Activated B cell treated with CpG ODN at 0.5 μM for 24 hours (primary cell): ENCODE data around the gene EVA1A. TPM values are rescaled to one million over a fixed set of nuclear protein-coding genes. Genes with fewer than 3 reads are reported as not detected.

Source experiments
- ATAC-seq: fragments of 200-7000 bp; cut with Tn5 transposase; one replicate; pipeline ENCODE4 v1.10.0; 2021; ENCODE audit warnings: low read depth, mild to moderate bottlenecking, moderate library complexity
- CTCF ChIA-PET: fragments of 350-600 bp; sonication (Branson Sonifier 250); formaldehyde crosslinking; loops from one replicate; lab custom pipeline; 2021; ENCODE audit warnings: antibody characterized with exemption; lab: Charles Lee
- POLR2A ChIA-PET: fragments of 350-600 bp; sonication (Branson Sonifier 250); formaldehyde crosslinking; loops from one replicate; lab custom pipeline; 2021; ENCODE audit warnings: antibody characterized with exemption; lab: Charles Lee
- DNase-seq: peaks from one replicate; pipeline ENCODE4 v3.0.0; 2022
- H3K27ac Mint-ChIP-seq: one replicate; pipeline ENCODE4 v1.8.0; 2020; ENCODE audit warnings: mixed read lengths
- H3K27me3 Mint-ChIP-seq: one replicate; pipeline ENCODE4 v1.8.0; 2021; ENCODE audit warnings: mixed read lengths
- H3K36me3 Mint-ChIP-seq: one replicate; pipeline ENCODE4 v1.8.0; 2021; ENCODE audit warnings: low read depth, mixed read lengths
- H3K4me1 Mint-ChIP-seq: one replicate; pipeline ENCODE4 v1.8.0; 2021; ENCODE audit warnings: mixed read lengths
- H3K4me3 Mint-ChIP-seq: one replicate; pipeline ENCODE4 v1.8.0; 2020; ENCODE audit warnings: mild to moderate bottlenecking, mixed read lengths
- H3K9me3 Mint-ChIP-seq: one replicate; pipeline ENCODE4 v1.8.0; 2020; ENCODE audit warnings: mixed read lengths
- CTCF ChIP-seq: fragments of 200-600 bp; IDR thresholded peaks from one replicate; pipeline ENCODE4 v1.8.0; 2022; ENCODE audit warnings: antibody characterized with exemption, mild to moderate bottlenecking
- intact Hi-C: fragments of 100-400 bp; cut with micrococcal nuclease; formaldehyde crosslinking; loops from one replicate; pipeline ENCODE4 v1.15.1; 2024
- total RNA-seq: library from RNA; stranded (reverse); gene quantifications from 2 replicates; pipeline ENCODE4 v1.2.3, GENCODE V29; 2022

The EVA1A gene
- total RNA-seq, 1 donor from 2014 or later = not detected

DNA sequence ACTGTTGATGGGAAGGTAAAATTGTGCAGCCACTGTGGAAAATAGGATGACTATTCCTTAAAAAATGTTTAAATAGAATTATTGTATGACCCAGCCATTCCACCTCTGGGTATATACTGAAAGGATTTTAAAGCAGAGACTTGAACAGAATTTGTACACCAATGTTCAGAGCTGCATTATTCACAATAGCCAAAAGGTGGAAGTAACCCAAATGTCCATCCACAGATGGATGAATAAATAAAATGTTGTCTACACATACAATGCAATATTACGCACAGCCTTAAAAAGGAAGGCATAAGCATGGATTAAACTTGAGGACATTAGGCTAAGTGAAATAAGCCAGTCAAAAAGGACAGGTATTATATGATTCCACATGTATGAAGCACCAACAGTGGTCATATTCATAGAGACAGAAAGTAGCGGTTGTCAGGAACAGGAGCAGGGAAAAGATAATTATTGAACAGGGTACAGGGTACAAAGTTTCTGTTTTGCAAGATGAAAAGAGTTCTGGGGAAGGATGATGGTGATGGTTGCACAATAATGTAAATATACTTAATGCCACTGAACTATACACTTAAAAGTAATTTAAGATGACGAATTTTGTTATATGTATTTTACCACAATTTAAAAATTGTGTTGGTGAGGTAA lies 39.4 kb downstream of the EVA1A start:
- H3K4me1 Mint-ChIP-seq = no peaks in the 10 kb centered on the region
- H3K27me3 Mint-ChIP-seq = peaks cover 21% of the 10 kb centered on the region
- ATAC-seq = no peak
- ChIA-PET POLR2A (no interaction called here), CTCF (no interaction called here)
- H3K36me3 Mint-ChIP-seq = no peaks in the 10 kb centered on the region
- intact Hi-C loops = no loop called here
- no peak overlapping the region for H3K4me3 Mint-ChIP-seq
- no peak overlapping the region for H3K27ac Mint-ChIP-seq
- H3K9me3 Mint-ChIP-seq = no peaks in the 10 kb centered on the region
- TF ChIP-seq CTCF = no peak
- no peak for DNase-seq

DNA sequence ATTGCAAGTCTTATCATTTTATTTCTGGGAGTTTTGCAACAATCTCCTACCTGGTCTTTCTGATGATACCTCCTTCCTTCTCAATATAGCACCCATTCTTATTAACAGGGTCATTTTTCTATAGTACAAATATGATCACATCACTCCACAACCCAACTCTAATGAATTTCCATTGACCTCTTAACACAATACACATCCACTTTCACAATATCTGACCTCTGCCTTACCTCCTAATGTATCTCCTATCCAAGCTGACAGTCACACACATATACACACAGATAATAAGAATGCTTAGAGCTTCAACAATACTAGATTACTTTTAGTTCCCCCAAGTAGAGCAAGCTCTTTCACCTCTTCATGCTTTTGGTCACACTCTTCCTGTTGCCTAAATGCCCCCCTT lies 40.9 kb downstream of the EVA1A start:
- Mint-ChIP-seq H3K4me3 (no peak overlapping the region), H3K4me1 (no peaks in the 10 kb centered on the region), H3K9me3 (no peaks in the 10 kb centered on the region), H3K36me3 (no peaks in the 10 kb centered on the region), H3K27ac (no peak overlapping the region), H3K27me3 (peaks cover 20% of the 10 kb centered on the region)
- ATAC-seq (no peak), DNase-seq (no peak)
- intact Hi-C loops = no loop called here
- TF ChIP-seq CTCF = no peak
- POLR2A ChIA-PET = no interaction called here
- CTCF ChIA-PET = no interaction called here

DNA sequence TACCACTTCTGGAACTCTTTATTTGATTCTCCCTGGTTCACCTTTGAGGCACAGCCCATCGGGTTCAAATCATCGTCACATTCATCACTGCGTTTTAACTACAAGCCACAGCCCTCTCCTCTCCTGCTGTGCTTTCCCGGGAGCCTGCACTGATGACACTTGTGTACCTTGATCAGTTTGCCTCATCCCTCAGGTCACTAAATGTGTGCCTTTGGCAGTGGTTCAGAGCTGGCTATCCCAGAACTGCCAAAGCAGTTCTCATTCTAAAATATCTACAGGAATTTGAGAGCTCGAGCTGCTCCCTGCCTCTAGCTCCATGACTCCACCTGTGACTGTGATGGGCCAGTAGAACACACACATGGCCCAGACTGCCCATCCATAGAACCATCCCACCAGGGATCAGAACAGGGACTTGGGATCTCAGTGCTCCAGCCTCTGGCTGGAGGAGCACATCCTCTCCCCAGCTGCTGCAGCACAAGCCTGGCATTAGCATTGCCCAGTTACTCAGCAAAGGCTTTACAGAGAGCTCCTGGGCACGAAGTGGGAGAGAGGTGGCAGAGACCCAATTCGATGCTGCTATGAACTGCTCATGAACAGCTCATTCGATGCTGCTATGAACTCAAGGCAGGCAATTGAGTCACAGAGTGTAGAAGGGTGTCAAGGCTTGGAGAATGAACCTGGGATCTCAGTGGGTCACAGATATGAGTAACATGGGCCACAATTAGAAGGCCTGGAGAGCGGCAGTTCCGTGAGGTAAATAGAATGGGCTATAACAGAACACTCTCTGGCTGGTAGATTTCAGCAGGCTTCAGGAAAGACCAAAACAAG lies 41.9 kb downstream of the EVA1A start:
- H3K27ac Mint-ChIP-seq = no peak overlapping the region

GRCh38 chr2:75517547-75518230 lies 43.0 kb downstream of the EVA1A start:
- no peaks in the 10 kb centered on the region for H3K4me1 Mint-ChIP-seq
- H3K9me3 Mint-ChIP-seq = peaks cover 3% of the 10 kb centered on the region
- DNase-seq (no peak), ATAC-seq (no peak)
- H3K4me3 Mint-ChIP-seq = no peak overlapping the region
- CTCF ChIA-PET = no interaction called here
- H3K36me3 Mint-ChIP-seq = no peaks in the 10 kb centered on the region
- H3K27me3 Mint-ChIP-seq = peaks cover 25% of the 10 kb centered on the region
- intact Hi-C loops = no loop called here
- no peak overlapping the region for H3K27ac Mint-ChIP-seq
- POLR2A ChIA-PET = no interaction called here
- TF ChIP-seq CTCF = no peak

More for the DNA sequence above, 41.9 kb downstream of the EVA1A start:
- Mint-ChIP-seq H3K4me3 (no peak overlapping the region), H3K27me3 (peaks cover 24% of the 10 kb centered on the region), H3K9me3 (no peaks in the 10 kb centered on the region), H3K4me1 (no peaks in the 10 kb centered on the region), H3K36me3 (no peaks in the 10 kb centered on the region)
- intact Hi-C loops = no loop called here
- TF ChIP-seq CTCF = no peak
- ATAC-seq = no peak
- ChIA-PET POLR2A (no interaction called here), CTCF (no interaction called here)
- DNase-seq = no peak
